Ishikawa (cell line): Measurements from ENCODE around the gene TOR1B.

ENCODE experiments used
- CEBPB ChIP-seq: IDR thresholded peaks from 2 replicates; pipeline ENCODE4 v1.6.1; 2012
- CREB1 ChIP-seq: IDR thresholded peaks from 2 replicates; pipeline ENCODE4 v1.6.1; 2012; ENCODE audit warnings: low read depth
- EGR1 ChIP-seq: IDR thresholded peaks from 2 replicates; pipeline ENCODE4 v1.6.1; 2012
- EP300 ChIP-seq: IDR thresholded peaks from 2 replicates; pipeline ENCODE4 v1.6.1; 2012; ENCODE audit warnings: borderline replicate concordance
- FOXM1 ChIP-seq: IDR thresholded peaks from 2 replicates; pipeline ENCODE4 v1.6.1; 2012; ENCODE audit warnings: low read depth, borderline replicate concordance
- NFIC ChIP-seq: IDR thresholded peaks from 2 replicates; pipeline ENCODE4 v1.6.1; 2012
- RAD21 ChIP-seq: IDR thresholded peaks from 2 replicates; pipeline ENCODE4 v1.6.1; 2012; ENCODE audit warnings: low read depth
- TCF12 ChIP-seq: IDR thresholded peaks from 2 replicates; pipeline ENCODE4 v1.6.1; 2012; ENCODE audit warnings: low read depth
- TEAD4 ChIP-seq: IDR thresholded peaks from 2 replicates; pipeline ENCODE4 v1.6.1; 2012
- YY1 ChIP-seq: IDR thresholded peaks from 2 replicates; pipeline ENCODE4 v1.6.1; 2012; ENCODE audit warnings: low read depth
- ZBTB7A ChIP-seq: IDR thresholded peaks from 2 replicates; pipeline ENCODE4 v1.6.1; 2012; ENCODE audit warnings: low read depth
- TF ChIP-seq, protein P1 (sequence below): IDR thresholded peaks from 2 replicates; pipeline ENCODE4 v1.6.1; 2012
- TF ChIP-seq, protein P2 (sequence below): IDR thresholded peaks from 2 replicates; pipeline ENCODE4 v1.6.1; 2012; ENCODE audit warnings: low read depth, mild to moderate bottlenecking

DNA sequence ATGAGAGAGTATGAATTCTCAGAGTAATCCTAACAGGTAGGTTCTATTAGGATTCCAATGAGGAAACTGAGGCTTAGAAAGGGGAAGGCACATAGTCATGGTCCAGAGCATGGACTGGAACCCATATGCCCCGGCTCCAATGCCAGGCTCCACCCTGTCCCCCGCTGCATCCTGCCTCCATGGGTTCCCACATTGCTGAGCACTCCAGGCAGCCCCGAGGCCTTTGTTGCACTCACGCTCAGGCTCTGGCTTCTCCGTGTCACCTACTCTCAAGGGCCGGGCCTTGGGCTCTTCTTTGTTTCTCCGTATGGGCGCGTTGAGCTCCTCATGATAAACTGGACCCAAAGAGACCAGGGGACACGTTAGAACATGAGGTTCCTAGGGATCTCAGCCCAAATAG lies 26.0 kb downstream of the TOR1B start:
- TF ChIP-seq CREB1 (no peak), CEBPB (no peak), RAD21 (no peak), EP300 (no peak), TEAD4 (no peak), FOXM1 (no peak), TCF12 (no peak), NFIC (no peak), EGR1 (no peak), YY1 (no peak), ZBTB7A (no peak)
- TF ChIP-seq, protein P1, sequence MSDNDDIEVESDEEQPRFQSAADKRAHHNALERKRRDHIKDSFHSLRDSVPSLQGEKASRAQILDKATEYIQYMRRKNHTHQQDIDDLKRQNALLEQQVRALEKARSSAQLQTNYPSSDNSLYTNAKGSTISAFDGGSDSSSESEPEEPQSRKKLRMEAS: no peak
- TF ChIP-seq, protein P2, sequence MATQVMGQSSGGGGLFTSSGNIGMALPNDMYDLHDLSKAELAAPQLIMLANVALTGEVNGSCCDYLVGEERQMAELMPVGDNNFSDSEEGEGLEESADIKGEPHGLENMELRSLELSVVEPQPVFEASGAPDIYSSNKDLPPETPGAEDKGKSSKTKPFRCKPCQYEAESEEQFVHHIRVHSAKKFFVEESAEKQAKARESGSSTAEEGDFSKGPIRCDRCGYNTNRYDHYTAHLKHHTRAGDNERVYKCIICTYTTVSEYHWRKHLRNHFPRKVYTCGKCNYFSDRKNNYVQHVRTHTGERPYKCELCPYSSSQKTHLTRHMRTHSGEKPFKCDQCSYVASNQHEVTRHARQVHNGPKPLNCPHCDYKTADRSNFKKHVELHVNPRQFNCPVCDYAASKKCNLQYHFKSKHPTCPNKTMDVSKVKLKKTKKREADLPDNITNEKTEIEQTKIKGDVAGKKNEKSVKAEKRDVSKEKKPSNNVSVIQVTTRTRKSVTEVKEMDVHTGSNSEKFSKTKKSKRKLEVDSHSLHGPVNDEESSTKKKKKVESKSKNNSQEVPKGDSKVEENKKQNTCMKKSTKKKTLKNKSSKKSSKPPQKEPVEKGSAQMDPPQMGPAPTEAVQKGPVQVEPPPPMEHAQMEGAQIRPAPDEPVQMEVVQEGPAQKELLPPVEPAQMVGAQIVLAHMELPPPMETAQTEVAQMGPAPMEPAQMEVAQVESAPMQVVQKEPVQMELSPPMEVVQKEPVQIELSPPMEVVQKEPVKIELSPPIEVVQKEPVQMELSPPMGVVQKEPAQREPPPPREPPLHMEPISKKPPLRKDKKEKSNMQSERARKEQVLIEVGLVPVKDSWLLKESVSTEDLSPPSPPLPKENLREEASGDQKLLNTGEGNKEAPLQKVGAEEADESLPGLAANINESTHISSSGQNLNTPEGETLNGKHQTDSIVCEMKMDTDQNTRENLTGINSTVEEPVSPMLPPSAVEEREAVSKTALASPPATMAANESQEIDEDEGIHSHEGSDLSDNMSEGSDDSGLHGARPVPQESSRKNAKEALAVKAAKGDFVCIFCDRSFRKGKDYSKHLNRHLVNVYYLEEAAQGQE: no peak
